ENCODE results near the gene GLS2.

Gene GLS2

DNA sequence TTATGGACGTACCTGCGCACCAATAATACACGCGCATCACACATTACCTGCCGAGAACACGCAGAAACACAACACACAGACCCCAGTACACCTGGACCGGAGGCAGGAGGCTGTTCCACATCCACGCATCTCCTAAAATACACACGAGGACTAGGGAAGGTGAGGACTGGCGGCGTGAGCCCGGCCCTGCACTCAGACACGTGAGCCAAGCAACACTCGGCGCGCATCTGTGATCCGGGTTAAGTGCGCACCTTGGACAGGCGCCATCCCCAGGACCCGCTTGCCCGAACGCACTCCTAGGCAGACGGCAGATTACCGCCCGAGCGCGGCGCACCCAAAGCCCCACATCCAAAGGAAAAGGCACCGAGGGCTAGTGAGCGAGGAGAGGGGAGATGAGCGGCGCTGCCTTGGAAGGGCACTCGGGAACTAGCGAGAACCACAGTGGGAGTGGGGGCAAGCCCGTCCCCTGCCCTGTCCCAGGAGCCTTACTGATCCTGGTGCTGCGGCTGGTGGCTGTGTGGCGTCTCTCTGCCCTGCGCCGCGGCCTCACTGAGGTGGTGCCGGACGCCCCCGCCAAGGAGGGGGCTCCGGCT, 417 bp downstream of the GLS2 start:
- DNase-seq (ENCODE audit: insufficient read length, low spot score): peak; percentile 35
- TF ChIP-seq TAF1 (IDR thresholded peaks at IDR 0.05; ENCODE audit: low read depth, low read length): no peak
- TF ChIP-seq POU2F2 (IDR thresholded peaks at IDR 0.05; ENCODE audit: low read depth, low read length): 0 out of 2 replicates have a peak, but pooled peaks have one; percentile 25
- TF ChIP-seq PAX5 (IDR thresholded peaks at IDR 0.05; ENCODE audit: insufficient read depth, low read length, severe bottlenecking): no peak
- no peak for TF ChIP-seq SPI1 (IDR thresholded peaks at IDR 0.05; ENCODE audit: low read depth, low read length)
- FAIRE-seq: no peak

DNA sequence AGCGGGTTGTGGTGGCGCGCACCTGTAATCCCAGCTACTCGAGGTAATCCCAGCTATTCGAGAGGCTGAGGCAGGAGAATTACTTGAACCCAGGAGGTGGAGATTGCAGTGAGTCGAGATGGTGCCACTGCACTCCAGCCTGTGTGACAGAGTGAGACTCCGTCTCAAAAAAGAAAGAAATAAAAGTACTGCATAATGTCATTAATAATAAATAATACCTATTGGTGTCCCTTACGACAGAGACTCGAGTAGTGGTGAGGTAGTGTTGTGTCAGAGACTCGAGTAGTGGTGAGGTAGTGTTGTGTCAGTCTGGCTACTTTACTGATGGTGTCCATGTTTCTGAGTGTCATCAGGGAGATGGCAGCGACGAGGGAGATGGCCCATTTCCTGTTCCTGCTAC, 1.3 kb downstream of the GLS2 start:
- TF ChIP-seq POU2F2 (IDR thresholded peaks at IDR 0.05; ENCODE audit: low read depth, low read length) (no peak), TAF1 (IDR thresholded peaks at IDR 0.05; ENCODE audit: low read depth, low read length) (no peak), PAX5 (IDR thresholded peaks at IDR 0.05; ENCODE audit: insufficient read depth, low read length, severe bottlenecking) (no peak)
- FAIRE-seq: no peak

DNA sequence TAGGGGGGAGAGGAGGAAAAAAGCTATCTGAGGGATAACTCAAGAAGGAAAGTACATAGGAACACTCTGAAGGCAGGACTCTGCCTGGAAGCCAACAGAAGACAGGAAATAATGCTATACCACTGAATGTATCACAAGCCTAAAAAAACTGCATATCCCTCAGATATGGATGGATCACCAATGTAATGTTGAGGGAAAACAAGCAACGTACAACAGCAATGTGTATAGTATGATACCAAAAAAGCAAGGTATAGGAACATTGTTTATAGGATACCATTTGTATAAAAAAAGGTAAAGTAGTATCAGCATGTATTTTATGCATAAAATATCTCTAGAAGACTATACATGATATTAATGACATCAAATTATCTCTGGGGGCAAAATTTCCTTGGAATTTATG, 3.4 kb downstream of the GLS2 start:
- TF ChIP-seq SPI1 (IDR thresholded peaks at IDR 0.05; ENCODE audit: low read depth, low read length) (no peak), POLR2A (IDR thresholded peaks at IDR 0.05; ENCODE audit: low read depth, low read length) (no peak), POU2F2 (IDR thresholded peaks at IDR 0.05; ENCODE audit: low read depth, low read length) (no peak), POLR2AphosphoS5 (IDR thresholded peaks at IDR 0.05; ENCODE audit: low read depth, low read length) (no peak), PAX5 (IDR thresholded peaks at IDR 0.05; ENCODE audit: insufficient read depth, low read length, severe bottlenecking) (no peak), TAF1 (IDR thresholded peaks at IDR 0.05; ENCODE audit: low read depth, low read length) (no peak)
- FAIRE-seq: no peak

More for the DNA sequence above, 1.3 kb downstream of the GLS2 start:
- DNase-seq (ENCODE audit: insufficient read length, low spot score): no peak

DNA sequence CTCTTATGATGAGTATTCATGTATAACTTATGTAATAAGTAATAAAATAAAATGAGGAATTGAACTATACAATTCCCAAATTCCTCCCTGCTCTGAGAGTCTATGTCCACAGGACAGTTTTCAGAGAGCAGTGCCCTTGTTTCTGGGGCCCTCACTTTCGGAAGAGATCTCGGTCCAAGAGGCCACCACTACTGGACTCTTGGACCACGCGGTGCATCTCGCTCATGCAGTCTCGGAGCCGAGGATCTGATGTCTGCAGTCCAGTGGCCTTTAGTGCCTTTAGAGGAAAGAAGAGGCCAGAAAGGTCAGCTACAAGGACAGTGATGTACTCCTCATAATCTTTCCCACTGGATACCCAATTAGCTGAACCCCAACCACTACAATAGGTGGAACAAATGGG, 8.3 kb downstream of the GLS2 start:
- DNase-seq (ENCODE audit: insufficient read length, low spot score) (no peak), FAIRE-seq (no peak)
- TF ChIP-seq TAF1 (IDR thresholded peaks at IDR 0.05; ENCODE audit: low read depth, low read length): no peak
- TF ChIP-seq PAX5 (IDR thresholded peaks at IDR 0.05; ENCODE audit: insufficient read depth, low read length, severe bottlenecking): no peak
- no peak for TF ChIP-seq POU2F2 (IDR thresholded peaks at IDR 0.05; ENCODE audit: low read depth, low read length)
- TF ChIP-seq POLR2A (IDR thresholded peaks at IDR 0.05; ENCODE audit: low read depth, low read length): no peak
- no peak for TF ChIP-seq SPI1 (IDR thresholded peaks at IDR 0.05; ENCODE audit: low read depth, low read length)
- no peak for TF ChIP-seq POLR2AphosphoS5 (IDR thresholded peaks at IDR 0.05; ENCODE audit: low read depth, low read length)

More for the DNA sequence above, 3.4 kb downstream of the GLS2 start:
- no peak for DNase-seq (ENCODE audit: insufficient read length, low spot score)

- peak; percentile 5 for FAIRE-seq
- no peak for DNase-seq (ENCODE audit: insufficient read length, low spot score)
- TF ChIP-seq TAF1 (IDR thresholded peaks at IDR 0.05; ENCODE audit: low read depth, low read length) (no peak), POLR2A (IDR thresholded peaks at IDR 0.05; ENCODE audit: low read depth, low read length) (0 out of 2 replicates have a peak, but pooled peaks have one; percentile 40), PAX5 (IDR thresholded peaks at IDR 0.05; ENCODE audit: insufficient read depth, low read length, severe bottlenecking) (no peak)
Observed at GRCh38 chr12:56477521-56478225, 10.3 kb downstream of the GLS2 start.

DNA sequence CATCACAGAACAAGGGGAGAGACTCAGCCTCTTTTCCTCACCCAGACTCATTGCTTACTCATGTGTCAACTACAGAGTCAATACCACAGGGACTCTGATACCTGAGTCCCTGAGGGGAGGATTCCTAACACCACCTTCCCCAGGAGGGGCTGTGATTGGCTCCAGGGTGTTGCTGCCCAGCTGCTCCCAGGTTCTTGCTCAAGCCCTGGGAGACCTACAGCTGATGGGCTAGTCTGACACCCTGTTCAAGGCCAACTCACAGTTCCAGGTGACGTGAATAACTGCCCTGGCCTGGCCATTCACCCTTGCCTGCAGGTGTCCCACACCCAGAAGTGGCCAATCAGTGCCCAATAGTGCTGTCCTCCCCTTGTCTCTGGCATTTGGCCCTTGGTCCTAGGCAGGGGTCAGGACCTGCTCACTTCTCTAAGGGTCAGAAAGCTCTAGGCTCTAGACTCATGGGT, 11.0 kb downstream of the GLS2 start:
- DNase-seq (ENCODE audit: insufficient read length, low spot score): no peak
- FAIRE-seq: no peak
- no peak for TF ChIP-seq TAF1 (IDR thresholded peaks at IDR 0.05; ENCODE audit: low read depth, low read length)
- no peak for TF ChIP-seq PAX5 (IDR thresholded peaks at IDR 0.05; ENCODE audit: insufficient read depth, low read length, severe bottlenecking)
- no peak for TF ChIP-seq POLR2A (IDR thresholded peaks at IDR 0.05; ENCODE audit: low read depth, low read length)
- no peak for TF ChIP-seq POU2F2 (IDR thresholded peaks at IDR 0.05; ENCODE audit: low read depth, low read length)
- TF ChIP-seq POLR2AphosphoS5 (IDR thresholded peaks at IDR 0.05; ENCODE audit: low read depth, low read length): no peak
- no peak for TF ChIP-seq SPI1 (IDR thresholded peaks at IDR 0.05; ENCODE audit: low read depth, low read length)

- FAIRE-seq: no peak
- no peak for TF ChIP-seq PAX5 (IDR thresholded peaks at IDR 0.05; ENCODE audit: insufficient read depth, low read length, severe bottlenecking)
- TF ChIP-seq TAF1 (IDR thresholded peaks at IDR 0.05; ENCODE audit: low read depth, low read length): no peak
- TF ChIP-seq POLR2A (IDR thresholded peaks at IDR 0.05; ENCODE audit: low read depth, low read length): no peak
- TF ChIP-seq POLR2AphosphoS5 (IDR thresholded peaks at IDR 0.05; ENCODE audit: low read depth, low read length): no peak
- TF ChIP-seq POU2F2 (IDR thresholded peaks at IDR 0.05; ENCODE audit: low read depth, low read length): no peak
- TF ChIP-seq SPI1 (IDR thresholded peaks at IDR 0.05; ENCODE audit: low read depth, low read length): no peak
- no peak for DNase-seq (ENCODE audit: insufficient read length, low spot score)
Observed at GRCh38 chr12:56476143-56476542, 11.8 kb downstream of the GLS2 start.

DNA sequence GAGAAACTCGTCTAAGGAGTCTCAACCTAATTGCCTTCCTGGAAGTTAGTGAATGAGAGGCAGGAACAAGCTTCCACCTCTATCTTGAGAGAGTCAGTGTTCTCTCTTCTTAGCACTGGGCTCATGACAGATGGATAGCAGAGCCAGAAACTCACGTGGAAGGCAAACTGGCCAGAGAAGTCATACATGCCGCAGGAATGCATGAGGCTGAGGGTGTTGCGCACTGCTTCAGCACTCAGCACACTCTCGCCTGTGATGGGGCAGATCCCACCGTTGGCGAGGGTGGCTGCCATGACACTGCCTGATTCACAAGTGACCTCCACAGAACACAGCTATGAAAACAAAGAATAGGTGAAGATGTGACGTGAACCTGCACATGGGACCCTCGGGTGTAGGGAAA, 13.6 kb downstream of the GLS2 start:
- DNase-seq (ENCODE audit: insufficient read length, low spot score): no peak
- no peak for FAIRE-seq
- TF ChIP-seq POLR2A (IDR thresholded peaks at IDR 0.05; ENCODE audit: low read depth, low read length) (no peak), TAF1 (IDR thresholded peaks at IDR 0.05; ENCODE audit: low read depth, low read length) (no peak), POU2F2 (IDR thresholded peaks at IDR 0.05; ENCODE audit: low read depth, low read length) (no peak), PAX5 (IDR thresholded peaks at IDR 0.05; ENCODE audit: insufficient read depth, low read length, severe bottlenecking) (no peak)

DNA sequence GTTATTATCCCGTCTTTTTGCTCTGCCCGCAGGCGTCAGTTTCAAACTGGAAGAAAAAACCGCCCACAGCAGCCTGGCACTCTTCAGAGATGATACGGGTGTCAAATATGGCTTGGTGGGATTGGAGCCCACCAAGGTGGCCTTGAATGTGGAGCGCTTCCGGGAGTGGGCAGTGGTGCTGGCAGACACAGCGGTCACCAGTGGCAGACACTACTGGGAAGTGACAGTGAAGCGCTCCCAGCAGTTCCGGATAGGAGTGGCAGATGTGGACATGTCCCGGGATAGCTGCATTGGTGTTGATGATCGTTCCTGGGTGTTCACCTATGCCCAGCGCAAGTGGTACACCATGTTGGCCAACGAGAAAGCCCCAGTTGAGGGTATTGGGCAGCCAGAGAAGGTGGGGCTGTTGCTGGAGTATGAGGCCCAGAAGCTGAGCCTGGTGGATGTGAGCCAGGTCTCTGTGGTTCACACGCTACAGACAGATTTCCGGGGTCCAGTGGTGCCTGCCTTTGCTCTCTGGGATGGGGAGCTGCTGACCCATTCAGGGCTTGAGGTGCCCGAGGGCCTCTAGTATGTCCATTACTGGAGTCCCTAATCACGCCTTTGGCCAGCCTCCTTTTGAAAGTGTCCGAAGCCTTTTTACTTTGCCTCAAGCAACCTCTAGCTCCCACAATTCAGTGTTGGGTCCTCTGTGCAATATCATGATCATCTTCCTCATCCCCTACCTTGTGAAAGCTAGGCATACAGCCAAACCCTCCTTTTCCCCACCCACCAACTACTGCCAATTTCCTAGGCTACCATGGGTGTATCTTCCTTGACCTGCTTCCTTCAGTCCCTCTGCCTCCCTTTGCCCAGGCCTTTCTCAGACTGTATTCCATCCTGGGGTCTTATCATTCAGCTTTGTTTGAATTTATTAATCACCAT, 18.7 kb downstream of the GLS2 start:
- no peak for DNase-seq (ENCODE audit: insufficient read length, low spot score)
- FAIRE-seq: no peak
- TF ChIP-seq POLR2AphosphoS5 (IDR thresholded peaks at IDR 0.05; ENCODE audit: low read depth, low read length): no peak
- no peak for TF ChIP-seq SPI1 (IDR thresholded peaks at IDR 0.05; ENCODE audit: low read depth, low read length)
- no peak for TF ChIP-seq POU2F2 (IDR thresholded peaks at IDR 0.05; ENCODE audit: low read depth, low read length)
- no peak for TF ChIP-seq POLR2A (IDR thresholded peaks at IDR 0.05; ENCODE audit: low read depth, low read length)
- TF ChIP-seq PAX5 (IDR thresholded peaks at IDR 0.05; ENCODE audit: insufficient read depth, low read length, severe bottlenecking): no peak
- TF ChIP-seq TAF1 (IDR thresholded peaks at IDR 0.05; ENCODE audit: low read depth, low read length): no peak

All from GM12891 (cell line).